HepG2 (cell line): ENCODE data around the gene WIF1. TPM values are rescaled to one million over a fixed set of nuclear protein-coding genes. Genes with fewer than 3 reads are reported as not detected.

ENCODE experiments used
- ATAC-seq: fragments of 200-7000 bp; cut with Tn5 transposase; 3 replicates; pipeline ENCODE4 v1.9.1; 2020; ENCODE audit warnings: mild to moderate bottlenecking, moderate library complexity
- BruUV-seq: library from RNA; stranded (reverse); fragments of 400-500 nt; replicated peaks from 2 replicates; lab custom pipeline; 2021; lab: Mats Ljungman, UMichigan
- CTCF ChIA-PET: fragments of 300-600 bp; formaldehyde crosslinking; extraction: SDS; loops from one replicate; lab custom pipeline; 2021; ENCODE audit warnings: low total read pairs, inconsistent platforms, low intra/inter-chr PET ratio; lab: Yijun Ruan, JAX
- POLR2A ChIA-PET: fragments of 350-600 bp; sonication (Branson Sonifier 250); formaldehyde crosslinking; loops from one replicate; lab custom pipeline; 2020; ENCODE audit warnings: antibody characterized with exemption, inconsistent platforms; lab: Yijun Ruan, JAX
- DNase-seq: peaks from one replicate; pipeline ENCODE4 v3.0.0-alpha.2; 2015; ENCODE audit warnings: low spot score
- FAIRE-seq: peaks from 3 replicates; lab custom pipeline; 2011; peaks lifted over from hg19 to GRCh38; lab: Jason Lieb, UNC
- H2AFZ ChIP-seq: one replicate; pipeline ENCODE4 v1.6.1; 2011; ENCODE audit warnings: low read length, inconsistent platforms
- H3K27ac ChIP-seq: fragments of 300-600 bp; 3 replicates; pipeline ENCODE4 v1.8.0; 2011; ENCODE audit warnings: mixed run types, mild to moderate bottlenecking, mixed read lengths, low read length, inconsistent platforms; ENCODE audit not compliant: insufficient read depth; ENCODE audit errors: extremely low read length
- H3K27me3 ChIP-seq, 2 experiments: fragments of 200-600 bp in 1 of 2; 2 replicates in 1 of 2; 3 replicates in 1 of 2; pipeline versions ENCODE4 v1.6.0 to v1.8.0; 2011; ENCODE audit warnings: low read length in 2 of 2, mild to moderate bottlenecking in 2 of 2, moderate library complexity in 2 of 2, inconsistent platforms in 1 of 2; ENCODE audit not compliant: insufficient read depth in 2 of 2, control insufficient read depth in 1 of 2
- H3K36me3 ChIP-seq, 2 experiments: fragments of 200-600 bp in 1 of 2; replicated peaks in 1 of 2; 2 replicates in 1 of 2; 3 replicates in 1 of 2; pipeline versions ENCODE4 v1.5.1 to v1.8.0; 2011; ENCODE audit warnings: low read length in 2 of 2, inconsistent platforms in 1 of 2; ENCODE audit not compliant: insufficient read depth in 2 of 2, control insufficient read depth in 1 of 2
- H3K4me1 ChIP-seq: 2 replicates; pipeline ENCODE4 v1.5.1; 2012; ENCODE audit warnings: low read length, inconsistent platforms; ENCODE audit not compliant: insufficient read depth
- H3K4me2 ChIP-seq: 2 replicates; pipeline ENCODE4 v1.6.0; 2011; ENCODE audit warnings: low read depth, low read length, inconsistent platforms
- H3K4me3 ChIP-seq, 3 experiments: fragments of 200-600 bp in 1 of 3; sonication (generic), shearing (Covaris generic) in 1 of 3; replicated peaks in 1 of 3; 2 replicates each; pipeline ENCODE4 v1.5.1; 2011 to 2016; ENCODE audit warnings: low read length in 3 of 3, inconsistent platforms in 2 of 3, low read depth in 2 of 3, mild to moderate bottlenecking in 2 of 3, control low read depth in 1 of 3, mixed read lengths in 1 of 3; ENCODE audit not compliant: insufficient read depth in 1 of 3
- H3K79me2 ChIP-seq: one replicate; pipeline ENCODE4 v1.6.1; 2011; ENCODE audit warnings: low read length, inconsistent platforms; ENCODE audit not compliant: insufficient read depth
- H3K9ac ChIP-seq: 2 replicates; pipeline ENCODE4 v1.6.0; 2011; ENCODE audit warnings: mild to moderate bottlenecking, low read depth, low read length, inconsistent platforms; ENCODE audit not compliant: insufficient read depth
- H3K9me3 ChIP-seq: 2 replicates; pipeline ENCODE4 v1.5.1; 2012; ENCODE audit warnings: mild to moderate bottlenecking, low read length
- H4K20me1 ChIP-seq: 2 replicates; pipeline ENCODE4 v1.6.0; 2011; ENCODE audit warnings: inconsistent platforms, mild to moderate bottlenecking, low read length, moderate library complexity; ENCODE audit not compliant: insufficient read depth
- BHLHE40 ChIP-seq: IDR thresholded peaks from 2 replicates; pipeline ENCODE4 v1.6.1; 2011; ENCODE audit warnings: low read length, improper control_type of control experiment
- CENPT ChIP-seq: sonication (generic); formaldehyde crosslinking; IDR thresholded peaks from 2 replicates; pipeline ENCODE4 v1.8.0; 2022; ENCODE audit warnings: low read depth, mild to moderate bottlenecking, moderate library complexity, missing genetic modification reagents
- EEA1 ChIP-seq: sonication (generic); formaldehyde crosslinking; IDR thresholded peaks from 2 replicates; pipeline ENCODE4 v1.5.1; 2020; ENCODE audit warnings: mild to moderate bottlenecking, missing genetic modification reagents, borderline replicate concordance
- NFKBIZ ChIP-seq: IDR thresholded peaks from 2 replicates; pipeline ENCODE4 v1.6.1; 2018; ENCODE audit warnings: missing genetic modification reagents, missing compliant biosample characterization
- POLR2AphosphoS5 ChIP-seq: IDR thresholded peaks from 2 replicates; pipeline ENCODE4 v1.6.1; 2012; ENCODE audit warnings: low read depth, low read length
- RORA ChIP-seq: sonication (generic); formaldehyde crosslinking; IDR thresholded peaks from 2 replicates; pipeline ENCODE4 v1.5.0; 2020; ENCODE audit warnings: mild to moderate bottlenecking, missing genetic modification reagents, moderate library complexity
- ZNF251 ChIP-seq: sonication (generic); formaldehyde crosslinking; IDR thresholded peaks from 2 replicates; pipeline ENCODE4 v1.9.0; 2021; ENCODE audit warnings: mild to moderate bottlenecking, missing genetic modification reagents
- ZNF547 ChIP-seq: sonication (generic); formaldehyde crosslinking; IDR thresholded peaks from 2 replicates; pipeline ENCODE4 v1.5.1; 2020; ENCODE audit warnings: mild to moderate bottlenecking, missing genetic modification reagents
- ZNF781 ChIP-seq: sonication (generic); formaldehyde crosslinking; IDR thresholded peaks from 2 replicates; pipeline ENCODE4 v1.5.1; 2020; ENCODE audit warnings: borderline replicate concordance, mild to moderate bottlenecking, missing genetic modification reagents; ENCODE audit errors: not compliant biosample characterization
- ZSCAN31 ChIP-seq: sonication (generic); formaldehyde crosslinking; IDR thresholded peaks from 2 replicates; pipeline ENCODE4 v1.5.0; 2020; ENCODE audit warnings: low read depth, mild to moderate bottlenecking, missing genetic modification reagents
- WGBS: methylation state at CpG from one replicate; pipeline ENCODE4 v1.1.6; 2017; ENCODE audit warnings: low lambda C conversion rate; 5-methylcytosine and 5-hydroxymethylcytosine counted together
- in situ Hi-C: cut with HindIII; loops from 2 replicates; pipeline ENCODE4 v1.10.0; 2017; ENCODE audit warnings: low pct_unique_long_range_greater_than_20kb; ENCODE audit not compliant: extremely low pct_ligation_motif_present
- intact Hi-C: fragments of 100-400 bp; cut with micrococcal nuclease; formaldehyde crosslinking; loops from one replicate; pipeline ENCODE4 v1.10.0; 2022; ENCODE audit not compliant: unreplicated experiment
- polyA plus RNA-seq, 8 experiments: library from polyadenylated mRNA; depleted of rRNA in 3 of 8; stranded (reverse) in 7 of 8; unstranded in 1 of 8; fragments of >200 nt; fragmentation: Illumina TruSeq in 4 of 8; extraction: Trizol in 4 of 8; gene quantifications; 2 replicates each; pipeline versions ENCODE4 v1.2.1 to v1.2.3, GENCODE V29; 2011 to 2016; ENCODE audit warnings: low read depth in 4 of 8, missing spikeins in 1 of 8, mixed read lengths in 1 of 8; ENCODE audit not compliant: insufficient read depth in 1 of 8
- total RNA-seq, 5 experiments: library from RNA; depleted of rRNA; stranded (reverse); fragments of >200 nt; fragmentation: Illumina TruSeq; extraction: Trizol; gene quantifications; 2 replicates each; pipeline ENCODE4 v1.2.3, GENCODE V29; 2016; ENCODE audit warnings: low read depth in 1 of 5
- TF ChIP-seq, protein P1 (sequence below): sonication (generic); formaldehyde crosslinking; IDR thresholded peaks from 2 replicates; pipeline ENCODE4 v1.5.0; 2020; ENCODE audit warnings: mild to moderate bottlenecking, missing genetic modification reagents
- TF ChIP-seq, protein P2 (sequence below): sonication (generic); formaldehyde crosslinking; IDR thresholded peaks from 2 replicates; pipeline ENCODE4 v1.4.0; 2020; ENCODE audit warnings: missing genetic modification reagents, mild to moderate bottlenecking, borderline replicate concordance
- TF ChIP-seq, protein P3 (sequence below): sonication (generic); formaldehyde crosslinking; IDR thresholded peaks from 2 replicates; pipeline ENCODE4 v1.4.0; 2020; ENCODE audit warnings: missing genetic modification reagents
- TF ChIP-seq, protein P4 (sequence below): sonication (generic); formaldehyde crosslinking; IDR thresholded peaks from 2 replicates; pipeline ENCODE4 v1.8.0; 2022; ENCODE audit warnings: mild to moderate bottlenecking, missing genetic modification reagents

Gene WIF1
- total and polyA plus RNA-seq, 2 of the 13 experiments (the other 11 are each of a cell fraction or from before 2014, with no cell fraction given) = not detected

DNA sequence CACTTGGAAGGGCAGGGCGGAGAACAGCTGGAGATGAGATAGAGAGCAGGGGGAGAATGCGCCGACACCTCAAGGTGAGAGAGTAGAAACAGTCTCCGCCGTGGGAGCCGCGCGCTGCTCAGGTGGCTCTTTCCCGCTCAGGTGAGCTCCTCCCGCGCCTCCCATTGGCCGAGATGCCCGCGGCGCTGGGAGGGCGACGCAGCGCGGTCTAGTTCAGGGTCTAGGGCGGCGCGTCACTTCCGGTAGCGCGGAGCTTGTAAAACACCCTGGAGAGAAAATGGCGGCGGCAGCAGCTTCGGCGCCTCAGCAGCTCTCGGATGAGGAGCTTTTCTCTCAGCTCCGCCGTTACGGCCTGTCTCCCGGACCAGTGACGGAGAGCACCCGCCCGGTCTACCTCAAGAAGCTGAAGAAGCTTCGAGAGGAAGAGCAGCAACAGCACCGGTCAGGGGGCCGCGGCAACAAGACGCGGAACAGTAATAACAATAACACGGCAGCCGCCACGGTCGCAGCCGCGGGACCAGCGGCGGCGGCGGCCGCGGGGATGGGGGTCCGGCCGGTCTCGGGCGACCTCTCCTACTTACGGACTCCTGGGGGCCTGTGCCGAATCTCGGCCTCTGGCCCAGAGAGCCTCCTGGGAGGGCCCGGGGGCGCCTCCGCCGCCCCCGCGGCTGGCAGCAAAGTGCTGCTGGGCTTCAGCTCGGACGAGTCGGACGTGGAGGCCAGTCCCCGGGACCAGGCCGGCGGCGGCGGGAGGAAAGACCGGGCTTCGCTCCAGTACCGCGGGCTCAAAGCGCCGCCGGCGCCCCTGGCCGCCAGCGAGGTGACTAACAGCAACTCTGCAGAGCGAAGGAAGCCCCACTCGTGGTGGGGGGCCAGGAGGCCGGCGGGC lies 48.5 kb upstream of the WIF1 start, which contains the start of gene LEMD3:
LEMD3 (plus strand) TSS at position 264 of the 889 bp plus-strand sequence; CDS start at position 278, 14 bp downstream.
- Histone ChIP-seq H3K4me1 (peaks cover 35% of the 10 kb centered on the region), H3K9ac (peak within 1 kb of the TSS; percentile 94), H4K20me1 (peaks cover 40% of the 10 kb centered on the region), H2AFZ (peak within 1 kb of the TSS; percentile 75), H3K27me3 (no peaks in the 10 kb centered on the region; a peak in 1 of 5 replicates), H3K27ac (peak within 1 kb of the TSS; percentile 88), H3K36me3 (no peaks in the 10 kb centered on the region), H3K4me2 (peak within 1 kb of the TSS; percentile 91), H3K79me2 (peaks cover 51% of the 10 kb centered on the region), H3K9me3 (no peaks in the 10 kb centered on the region), H3K4me3 (peak within 1 kb of the TSS; percentile 92 to 97 (median 94))
- FAIRE-seq (peak; percentile 60), DNase-seq (peak; percentile 90), ATAC-seq (peak; percentile 94)
- CTCF ChIA-PET = no interaction called here
- intact Hi-C loops = loop anchor here (5.0 to 10.0 kb wide), 2 partner anchors 68 to 765 kb away; partner anchors contain the start of gene XPOT
- WGBS = 3% methylated on average over 7 of the region's 91 CpGs
- no TSS peak for BruUV-seq
- POLR2A ChIA-PET = interaction anchor here (0.8 to 3.1 kb wide), 8 partner anchors 9 to 1000 kb away, joined by 3 to 8 read pairs (median 5); partner anchors contain the start of gene TMBIM4
- in situ Hi-C loops = no loop called here
- TF ChIP-seq RORA (CRISPR knock-in tag) (peak; percentile 65; the same call in 1 of the 2 replicates), POLR2AphosphoS5 (peak; percentile 89), ZSCAN31 (CRISPR knock-in tag) (peak; percentile 100), ZNF251 (CRISPR knock-in tag) (peak; percentile 99), ZNF781 (CRISPR knock-in tag) (peak; percentile 100), BHLHE40 (peak; percentile 13; the same call in 1 of the 2 replicates), CENPT (CRISPR knock-in tag) (peak; percentile 99; the same call in 1 of the 2 replicates), NFKBIZ (CRISPR knock-in tag) (peak; percentile 94; the same call in 1 of the 2 replicates), EEA1 (CRISPR knock-in tag) (peak; percentile 99), ZNF547 (peak; percentile 100)
- TF ChIP-seq, protein P1, sequence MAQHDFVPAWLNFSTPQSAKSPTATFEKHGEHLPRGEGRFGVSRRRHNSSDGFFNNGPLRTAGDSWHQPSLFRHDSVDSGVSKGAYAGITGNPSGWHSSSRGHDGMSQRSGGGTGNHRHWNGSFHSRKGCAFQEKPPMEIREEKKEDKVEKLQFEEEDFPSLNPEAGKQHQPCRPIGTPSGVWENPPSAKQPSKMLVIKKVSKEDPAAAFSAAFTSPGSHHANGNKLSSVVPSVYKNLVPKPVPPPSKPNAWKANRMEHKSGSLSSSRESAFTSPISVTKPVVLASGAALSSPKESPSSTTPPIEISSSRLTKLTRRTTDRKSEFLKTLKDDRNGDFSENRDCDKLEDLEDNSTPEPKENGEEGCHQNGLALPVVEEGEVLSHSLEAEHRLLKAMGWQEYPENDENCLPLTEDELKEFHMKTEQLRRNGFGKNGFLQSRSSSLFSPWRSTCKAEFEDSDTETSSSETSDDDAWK (CRISPR knock-in tag) = no peak
- TF ChIP-seq, protein P2, sequence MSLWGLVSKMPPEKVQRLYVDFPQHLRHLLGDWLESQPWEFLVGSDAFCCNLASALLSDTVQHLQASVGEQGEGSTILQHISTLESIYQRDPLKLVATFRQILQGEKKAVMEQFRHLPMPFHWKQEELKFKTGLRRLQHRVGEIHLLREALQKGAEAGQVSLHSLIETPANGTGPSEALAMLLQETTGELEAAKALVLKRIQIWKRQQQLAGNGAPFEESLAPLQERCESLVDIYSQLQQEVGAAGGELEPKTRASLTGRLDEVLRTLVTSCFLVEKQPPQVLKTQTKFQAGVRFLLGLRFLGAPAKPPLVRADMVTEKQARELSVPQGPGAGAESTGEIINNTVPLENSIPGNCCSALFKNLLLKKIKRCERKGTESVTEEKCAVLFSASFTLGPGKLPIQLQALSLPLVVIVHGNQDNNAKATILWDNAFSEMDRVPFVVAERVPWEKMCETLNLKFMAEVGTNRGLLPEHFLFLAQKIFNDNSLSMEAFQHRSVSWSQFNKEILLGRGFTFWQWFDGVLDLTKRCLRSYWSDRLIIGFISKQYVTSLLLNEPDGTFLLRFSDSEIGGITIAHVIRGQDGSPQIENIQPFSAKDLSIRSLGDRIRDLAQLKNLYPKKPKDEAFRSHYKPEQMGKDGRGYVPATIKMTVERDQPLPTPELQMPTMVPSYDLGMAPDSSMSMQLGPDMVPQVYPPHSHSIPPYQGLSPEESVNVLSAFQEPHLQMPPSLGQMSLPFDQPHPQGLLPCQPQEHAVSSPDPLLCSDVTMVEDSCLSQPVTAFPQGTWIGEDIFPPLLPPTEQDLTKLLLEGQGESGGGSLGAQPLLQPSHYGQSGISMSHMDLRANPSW (CRISPR knock-in tag) = peak; percentile 89; the same call in 1 of the 2 replicates
- TF ChIP-seq, protein P3, sequence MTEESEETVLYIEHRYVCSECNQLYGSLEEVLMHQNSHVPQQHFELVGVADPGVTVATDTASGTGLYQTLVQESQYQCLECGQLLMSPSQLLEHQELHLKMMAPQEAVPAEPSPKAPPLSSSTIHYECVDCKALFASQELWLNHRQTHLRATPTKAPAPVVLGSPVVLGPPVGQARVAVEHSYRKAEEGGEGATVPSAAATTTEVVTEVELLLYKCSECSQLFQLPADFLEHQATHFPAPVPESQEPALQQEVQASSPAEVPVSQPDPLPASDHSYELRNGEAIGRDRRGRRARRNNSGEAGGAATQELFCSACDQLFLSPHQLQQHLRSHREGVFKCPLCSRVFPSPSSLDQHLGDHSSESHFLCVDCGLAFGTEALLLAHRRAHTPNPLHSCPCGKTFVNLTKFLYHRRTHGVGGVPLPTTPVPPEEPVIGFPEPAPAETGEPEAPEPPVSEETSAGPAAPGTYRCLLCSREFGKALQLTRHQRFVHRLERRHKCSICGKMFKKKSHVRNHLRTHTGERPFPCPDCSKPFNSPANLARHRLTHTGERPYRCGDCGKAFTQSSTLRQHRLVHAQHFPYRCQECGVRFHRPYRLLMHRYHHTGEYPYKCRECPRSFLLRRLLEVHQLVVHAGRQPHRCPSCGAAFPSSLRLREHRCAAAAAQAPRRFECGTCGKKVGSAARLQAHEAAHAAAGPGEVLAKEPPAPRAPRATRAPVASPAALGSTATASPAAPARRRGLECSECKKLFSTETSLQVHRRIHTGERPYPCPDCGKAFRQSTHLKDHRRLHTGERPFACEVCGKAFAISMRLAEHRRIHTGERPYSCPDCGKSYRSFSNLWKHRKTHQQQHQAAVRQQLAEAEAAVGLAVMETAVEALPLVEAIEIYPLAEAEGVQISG (CRISPR knock-in tag) = peak; percentile 95
- TF ChIP-seq, protein P4, sequence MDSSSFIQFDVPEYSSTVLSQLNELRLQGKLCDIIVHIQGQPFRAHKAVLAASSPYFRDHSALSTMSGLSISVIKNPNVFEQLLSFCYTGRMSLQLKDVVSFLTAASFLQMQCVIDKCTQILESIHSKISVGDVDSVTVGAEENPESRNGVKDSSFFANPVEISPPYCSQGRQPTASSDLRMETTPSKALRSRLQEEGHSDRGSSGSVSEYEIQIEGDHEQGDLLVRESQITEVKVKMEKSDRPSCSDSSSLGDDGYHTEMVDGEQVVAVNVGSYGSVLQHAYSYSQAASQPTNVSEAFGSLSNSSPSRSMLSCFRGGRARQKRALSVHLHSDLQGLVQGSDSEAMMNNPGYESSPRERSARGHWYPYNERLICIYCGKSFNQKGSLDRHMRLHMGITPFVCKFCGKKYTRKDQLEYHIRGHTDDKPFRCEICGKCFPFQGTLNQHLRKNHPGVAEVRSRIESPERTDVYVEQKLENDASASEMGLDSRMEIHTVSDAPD (CRISPR knock-in tag) = peak; percentile 96
